Panc1 (cell line): ENCODE data around the gene SH3BP2. TPM values are rescaled to one million over a fixed set of nuclear protein-coding genes. Genes with fewer than 3 reads are reported as not detected.

Source experiments
- ATAC-seq: fragments of 200-7000 bp; cut with Tn5 transposase; 2 replicates; pipeline ENCODE4 v1.9.1; 2020; ENCODE audit warnings: mild to moderate bottlenecking, moderate library complexity
- BruUV-seq: library from RNA; stranded (reverse); fragments of 400-500 nt; replicated peaks from 2 replicates; lab custom pipeline; 2021; lab: Mats Ljungman, UMichigan
- CTCF ChIA-PET: fragments of 300-600 bp; sonication (Branson Sonifier 250); formaldehyde crosslinking; loops from one replicate; lab custom pipeline; 2022; ENCODE audit warnings: antibody characterized with exemption; lab: Charles Lee
- POLR2A ChIA-PET: fragments of 300-600 bp; sonication (Branson Sonifier 250); formaldehyde crosslinking; loops from one replicate; lab custom pipeline; 2022; ENCODE audit warnings: antibody characterized with exemption; lab: Charles Lee
- DNase-seq: peaks from one replicate; pipeline ENCODE4 v3.0.0-alpha.2; 2010; ENCODE audit warnings: low read depth, low spot score
- H3K27ac ChIP-seq: 2 replicates; pipeline ENCODE4 v1.5.1; 2011; ENCODE audit warnings: mild to moderate bottlenecking, low read length, inconsistent platforms
- H3K27me3 ChIP-seq: fragments of 200-500 bp; sonication (Bioruptor generic); 2 replicates; pipeline ENCODE4 v1.6.0; 2014; ENCODE audit warnings: low read length, inconsistent platforms; ENCODE audit not compliant: control insufficient read depth, insufficient read depth
- H3K36me3 ChIP-seq: fragments of 200-500 bp; sonication (Bioruptor generic); 2 replicates; pipeline ENCODE4 v1.5.1; 2014; ENCODE audit warnings: inconsistent platforms, mild to moderate bottlenecking, low read length, moderate library complexity; ENCODE audit not compliant: control insufficient read depth, insufficient read depth
- H3K4me1 ChIP-seq: 2 replicates; pipeline ENCODE4 v1.5.1; 2011; ENCODE audit warnings: inconsistent platforms, mild to moderate bottlenecking, low read length, moderate library complexity; ENCODE audit not compliant: control insufficient read depth, insufficient read depth
- H3K4me3 ChIP-seq, 2 experiments: 2 replicates each; pipeline ENCODE4 v1.5.1; 2011 to 2012; ENCODE audit warnings: low read depth in 2 of 2, low read length in 2 of 2, mild to moderate bottlenecking in 2 of 2, inconsistent platforms in 1 of 2, moderate library complexity in 1 of 2
- H3K9me3 ChIP-seq: fragments of 200-500 bp; sonication (Bioruptor generic); 2 replicates; pipeline ENCODE4 v1.5.1; 2014; ENCODE audit warnings: low read depth, mild to moderate bottlenecking, inconsistent platforms, low read length, moderate library complexity; ENCODE audit not compliant: control insufficient read depth, insufficient read depth
- CTCF ChIP-seq: fragments of 450-650 bp; IDR thresholded peaks from 2 replicates; pipeline ENCODE4 v1.5.1; 2017; ENCODE audit warnings: mild to moderate bottlenecking
- POLR2AphosphoS5 ChIP-seq: IDR thresholded peaks from 2 replicates; pipeline ENCODE4 v1.6.1; 2012; ENCODE audit warnings: mild to moderate bottlenecking, low read depth, low read length, moderate library complexity
- REST ChIP-seq, 2 experiments: IDR thresholded peaks; 2 replicates each; pipeline ENCODE4 v1.6.1; 2011 to 2012; ENCODE audit warnings: low read depth in 2 of 2, control low read depth in 1 of 2, low read length in 1 of 2, mild to moderate bottlenecking in 1 of 2, moderate library complexity in 1 of 2; ENCODE audit not compliant: insufficient read depth in 1 of 2
- SIN3A ChIP-seq: IDR thresholded peaks from 2 replicates; pipeline ENCODE4 v1.6.1; 2012; ENCODE audit warnings: low read depth, mild to moderate bottlenecking, low read length, moderate library complexity, borderline replicate concordance; ENCODE audit not compliant: insufficient read depth
- TCF7L2 ChIP-seq: IDR thresholded peaks from 2 replicates; pipeline ENCODE4 v1.6.1; 2011; ENCODE audit warnings: mild to moderate bottlenecking, low read depth, low read length, inconsistent platforms
- in situ Hi-C: cut with HindIII; loops from 2 replicates; pipeline ENCODE4 v1.10.0; 2016; ENCODE audit warnings: low sequenced_read_pairs, low pct_unique_long_range_greater_than_20kb
- intact Hi-C: fragments of 100-400 bp; cut with micrococcal nuclease; formaldehyde crosslinking; loops from one replicate; pipeline ENCODE4 v1.10.0; 2022; ENCODE audit not compliant: unreplicated experiment
- total RNA-seq: library from RNA; stranded (reverse); gene quantifications from one replicate; pipeline ENCODE4 v1.2.1, GENCODE V29; 2021; ENCODE audit not compliant: unreplicated experiment

SH3BP2 gene
- total RNA-seq, 1 experiment from 2014 or later, result 93.4 TPM

- no TSS peak for BruUV-seq
- peaks cover 75% of the 10 kb centered on the region for H3K4me1 ChIP-seq
- CTCF ChIA-PET, result no interaction called here
Observed at GRCh38 chr4:2800691-2801596, 8.1 kb downstream of the SH3BP2 start.

More at GRCh38 chr4:2800691-2801596, 8.1 kb downstream of the SH3BP2 start:
- H3K27me3 ChIP-seq, result no peaks in the 10 kb centered on the region
- TF ChIP-seq SIN3A (no peak), REST (IDR thresholded peaks at IDR 0.05; ENCODE audit: insufficient read depth in 1 of 2, low read depth in 2 of 2, low read length in 1 of 2) (no peak), POLR2AphosphoS5 (no peak; the same call in 1 of the 2 replicates), TCF7L2 (no peak), CTCF (no peak)
- POLR2A ChIA-PET, result no interaction called here
- DNase-seq (no peak), ATAC-seq (peak; percentile 7; the same call in 1 of the 2 replicates)
- H3K36me3 ChIP-seq, result no peaks in the 10 kb centered on the region
- intact Hi-C loops (no loop called here), in situ Hi-C loops (no loop called here)
- H3K4me3 ChIP-seq, result peak overlapping the region; percentile 29 to 57
- H3K27ac ChIP-seq, result peak overlapping the region; percentile 89
- no peaks in the 10 kb centered on the region for H3K9me3 ChIP-seq
